ENCODE data around the gene PDE10A.
"Not testable (repeated sequence)": the region's sequence is repeated elsewhere in the genome, so short reads cannot be mapped to it uniquely, and the experiment has no call there.

PDE10A gene

DNA sequence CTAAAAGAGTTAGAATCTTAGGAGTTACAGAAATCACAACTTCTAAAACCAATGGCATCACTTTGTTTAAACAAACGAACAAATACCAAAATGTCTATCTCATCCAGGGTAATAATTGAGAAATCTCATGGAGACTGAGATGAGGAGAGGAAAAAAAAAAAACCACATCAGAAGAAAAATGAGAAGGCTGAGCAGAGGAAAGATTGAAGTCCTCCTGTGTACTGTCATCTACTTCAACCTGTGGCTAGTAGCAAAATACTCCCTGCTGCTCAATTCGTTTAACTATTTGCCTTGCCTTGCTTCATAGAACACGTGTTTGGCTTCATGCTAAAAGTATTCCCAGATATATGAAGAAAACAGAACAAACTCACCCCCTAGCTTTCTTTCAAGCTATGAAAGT lies 143.7 kb downstream of the PDE10A start:
- no peak for DNase-seq
- in situ Hi-C loops (cut with HindIII; ENCODE audit: low pct_ligation_motif_present, low pct_unique_long_range_greater_than_20kb, low sequenced_read_pairs), result no loop called here

DNA sequence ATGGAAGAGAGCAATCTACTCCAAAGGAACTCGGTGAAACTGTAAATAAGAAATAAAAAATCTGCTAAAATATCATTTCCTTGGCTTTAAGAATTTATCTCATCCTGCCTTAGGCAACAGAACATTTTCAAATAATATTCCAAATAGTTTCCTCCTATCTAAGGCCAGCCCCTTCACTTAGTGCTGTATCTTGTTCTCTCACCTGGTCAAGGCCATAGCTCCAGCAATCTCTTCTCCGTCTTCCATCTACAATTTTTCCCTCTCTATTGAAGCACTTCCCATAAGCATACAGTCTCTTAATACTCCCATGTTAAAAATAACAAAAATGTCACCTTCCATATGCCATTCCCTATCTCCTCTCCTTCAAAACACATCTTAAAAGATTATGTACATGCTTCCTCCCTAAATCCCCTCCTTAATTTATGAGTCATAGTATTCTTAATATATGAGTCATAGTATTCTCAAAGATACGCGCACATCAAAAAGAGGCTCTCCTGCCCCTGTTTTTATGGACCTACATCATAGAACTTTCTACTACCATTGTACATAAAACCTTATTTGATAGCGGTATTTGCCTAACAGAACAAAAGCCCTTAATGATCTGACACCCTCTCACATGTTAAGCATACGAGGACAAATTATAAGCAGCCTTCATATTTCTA lies 146.9 kb downstream of the PDE10A start:
- peak; percentile 48 for DNase-seq
- in situ Hi-C loops (cut with HindIII; ENCODE audit: low pct_ligation_motif_present, low pct_unique_long_range_greater_than_20kb, low sequenced_read_pairs), result no loop called here

DNA sequence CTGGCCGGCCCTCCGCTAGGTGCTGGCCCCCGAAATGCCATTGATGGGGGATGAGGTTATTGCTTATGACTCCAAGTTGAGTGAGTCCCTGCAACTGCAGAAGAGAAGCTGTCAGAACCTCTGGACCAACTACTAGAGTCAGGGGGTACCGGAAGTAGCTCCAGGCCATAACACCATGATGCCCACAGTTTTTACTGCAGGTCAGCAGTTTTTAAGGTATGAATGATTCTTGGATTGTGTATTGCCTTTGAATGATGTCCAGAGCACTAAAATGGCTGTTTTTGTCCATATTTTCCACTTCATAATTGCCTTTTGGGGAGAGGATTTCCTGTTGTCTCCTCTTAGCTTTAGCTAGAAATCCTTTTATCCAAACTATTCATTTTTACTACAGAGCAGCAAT lies 148.4 kb downstream of the PDE10A start:
- no peak for DNase-seq
- in situ Hi-C loops (cut with HindIII; ENCODE audit: low pct_ligation_motif_present, low pct_unique_long_range_greater_than_20kb, low sequenced_read_pairs), result no loop called here

DNA sequence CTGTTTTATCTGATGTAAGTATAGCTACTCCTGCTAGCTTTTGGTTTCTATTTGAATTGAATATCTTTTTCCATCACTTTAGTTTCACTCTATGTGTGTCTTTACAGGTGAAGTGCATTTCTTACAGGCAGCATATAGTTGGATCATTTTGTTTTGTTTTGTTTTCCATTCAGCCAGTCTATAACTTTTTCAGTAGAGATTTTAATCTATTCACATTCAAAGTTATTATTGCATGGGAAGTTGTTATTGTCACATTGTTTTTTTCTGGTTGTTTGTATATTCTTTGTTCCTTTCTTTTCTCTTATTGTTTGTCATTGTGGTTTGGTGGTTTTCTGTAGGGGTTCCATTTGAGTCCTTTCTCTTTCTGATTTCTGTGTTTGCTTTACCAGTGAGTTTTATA lies 151.2 kb downstream of the PDE10A start:
- in situ Hi-C loops (cut with HindIII; ENCODE audit: low pct_ligation_motif_present, low pct_unique_long_range_greater_than_20kb, low sequenced_read_pairs), result no loop called here
- no peak for DNase-seq

DNA sequence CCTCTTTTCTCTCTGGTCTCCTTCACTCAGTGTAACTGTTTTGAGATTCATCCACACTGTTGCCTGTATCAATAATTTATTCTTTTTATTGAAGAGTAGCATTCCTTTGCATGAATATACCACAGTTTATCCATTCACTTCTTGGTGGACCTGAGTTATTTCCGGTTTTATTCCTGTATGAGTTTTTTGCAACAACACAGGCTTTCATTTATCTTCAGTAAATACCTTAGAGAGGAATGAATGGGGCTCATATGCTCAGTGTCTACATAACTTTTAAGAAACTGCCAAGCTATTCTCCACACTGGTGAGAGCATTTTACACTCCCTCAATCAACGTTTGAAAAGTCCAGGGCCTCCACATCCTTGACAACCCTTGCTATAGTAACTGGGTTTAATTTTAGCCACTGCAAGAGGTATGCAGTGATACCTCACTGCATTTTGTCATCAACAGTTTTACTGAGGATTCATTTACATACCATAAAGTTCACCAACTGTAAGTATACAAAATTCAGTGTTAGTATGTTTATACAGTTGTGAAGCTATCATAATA lies 154.6 kb downstream of the PDE10A start:
- in situ Hi-C loops (cut with HindIII; ENCODE audit: low pct_ligation_motif_present, low pct_unique_long_range_greater_than_20kb, low sequenced_read_pairs), result no loop called here
- DNase-seq, result no peak

DNA sequence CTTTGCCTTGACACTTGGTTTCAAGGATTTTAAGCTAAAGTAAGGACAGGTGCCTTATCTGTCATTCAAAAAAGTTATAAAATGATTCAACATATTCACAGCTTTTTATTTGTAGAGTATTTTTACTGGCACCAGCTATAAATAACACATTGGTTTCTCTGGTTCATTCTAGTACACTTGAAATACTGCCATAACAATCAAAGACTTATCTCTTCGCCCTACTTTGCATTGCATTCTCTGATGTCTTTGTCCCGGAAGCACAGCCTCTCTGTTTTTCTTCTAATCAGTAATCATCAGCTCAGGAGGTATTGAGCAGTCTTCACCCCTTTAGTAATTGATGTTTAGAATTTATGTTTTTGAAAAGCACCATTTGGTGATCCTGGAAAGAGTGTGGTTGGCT lies 156.4 kb downstream of the PDE10A start:
- in situ Hi-C loops (cut with HindIII; ENCODE audit: low pct_ligation_motif_present, low pct_unique_long_range_greater_than_20kb, low sequenced_read_pairs), result no loop called here
- no peak for DNase-seq

DNA sequence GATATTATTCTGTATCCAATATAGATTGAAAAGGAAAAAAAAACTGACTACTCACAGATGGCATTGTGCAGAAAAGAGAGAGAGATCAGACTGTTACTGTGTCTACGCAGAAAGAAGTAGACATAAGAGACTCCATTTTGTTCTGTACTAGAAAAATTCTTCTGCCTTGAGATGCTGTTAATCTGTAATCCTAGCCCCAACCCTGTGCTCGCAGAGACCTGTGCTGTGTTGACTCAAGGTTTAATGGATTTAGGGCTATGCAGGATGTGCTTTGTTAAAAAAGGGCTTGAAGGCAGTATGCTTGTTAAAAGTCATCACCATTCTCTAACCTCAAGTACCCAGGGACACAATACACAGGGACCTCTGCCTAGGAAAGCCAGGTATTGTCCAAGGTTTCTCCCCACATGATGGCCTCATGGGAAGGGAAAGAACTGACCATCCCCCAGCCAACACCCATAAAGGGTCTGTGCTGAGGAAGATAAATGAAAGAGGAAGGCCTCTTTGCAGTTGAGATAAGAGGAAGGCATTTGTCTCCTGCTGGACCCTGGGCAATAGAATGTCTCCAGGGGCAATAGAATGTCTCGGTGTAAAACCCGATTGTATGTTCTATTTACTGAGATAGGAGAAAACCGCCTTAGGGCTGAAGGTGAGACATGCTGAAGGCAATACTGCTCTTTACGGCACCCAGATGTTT lies 162.7 kb downstream of the PDE10A start:
- DNase-seq; in situ Hi-C loops (cut with HindIII; ENCODE audit: low pct_ligation_motif_present, low pct_unique_long_range_greater_than_20kb, low sequenced_read_pairs): not testable (repeated sequence)

DNA sequence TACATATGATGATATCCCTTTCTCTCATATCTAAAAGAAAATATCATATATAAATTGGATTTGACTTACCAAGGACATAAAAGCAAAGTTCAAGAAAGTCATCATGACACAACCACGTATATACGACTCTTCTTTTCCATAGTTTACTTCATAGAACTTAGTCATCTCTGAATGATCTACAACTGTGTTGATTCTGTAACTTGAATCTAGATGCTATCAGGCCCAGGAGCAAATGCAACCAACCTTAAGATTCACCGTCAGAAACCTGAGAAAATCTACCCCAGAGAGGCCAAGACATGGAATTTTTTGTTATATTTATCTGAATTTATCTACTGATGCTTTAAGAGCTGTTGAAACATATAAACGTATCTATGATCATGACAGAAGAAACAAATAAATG lies 165.6 kb downstream of the PDE10A start:
- in situ Hi-C loops (cut with HindIII; ENCODE audit: low pct_ligation_motif_present, low pct_unique_long_range_greater_than_20kb, low sequenced_read_pairs), result no loop called here
- DNase-seq, result no peak

DNA sequence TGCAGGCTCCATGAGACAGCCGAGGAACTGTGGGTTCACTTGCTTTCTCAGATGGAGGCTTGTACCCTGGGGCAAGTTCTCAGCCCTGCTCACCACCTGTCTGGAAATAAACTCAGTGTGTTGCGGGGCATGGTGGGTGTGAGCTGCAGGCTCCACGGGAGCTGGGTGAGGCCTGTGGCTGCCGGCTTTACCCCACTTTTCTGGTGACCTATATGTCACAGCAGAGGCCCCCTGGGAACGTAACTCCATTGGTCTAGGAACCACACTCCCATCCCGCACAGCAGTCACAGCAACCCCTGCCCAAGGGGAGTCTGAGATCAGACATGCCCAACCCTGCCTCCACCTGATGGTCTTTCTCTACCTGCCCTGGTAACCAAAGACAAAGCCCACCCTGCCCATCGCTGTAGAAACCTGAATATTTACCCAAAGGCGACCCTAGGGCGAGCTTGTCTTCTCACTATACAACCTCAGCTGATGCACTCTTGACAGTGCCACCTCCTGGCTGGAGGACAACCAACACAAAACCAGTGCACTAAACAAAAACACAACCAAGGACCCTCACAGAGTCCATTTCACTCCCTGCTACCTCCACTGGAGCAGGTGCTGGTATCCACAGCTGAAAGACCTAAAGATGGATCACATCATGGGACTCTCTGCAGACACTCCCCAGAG lies 174.3 kb downstream of the PDE10A start:
- in situ Hi-C loops (cut with HindIII; ENCODE audit: low pct_ligation_motif_present, low pct_unique_long_range_greater_than_20kb, low sequenced_read_pairs), result no loop called here
- DNase-seq, result no peak

DNA sequence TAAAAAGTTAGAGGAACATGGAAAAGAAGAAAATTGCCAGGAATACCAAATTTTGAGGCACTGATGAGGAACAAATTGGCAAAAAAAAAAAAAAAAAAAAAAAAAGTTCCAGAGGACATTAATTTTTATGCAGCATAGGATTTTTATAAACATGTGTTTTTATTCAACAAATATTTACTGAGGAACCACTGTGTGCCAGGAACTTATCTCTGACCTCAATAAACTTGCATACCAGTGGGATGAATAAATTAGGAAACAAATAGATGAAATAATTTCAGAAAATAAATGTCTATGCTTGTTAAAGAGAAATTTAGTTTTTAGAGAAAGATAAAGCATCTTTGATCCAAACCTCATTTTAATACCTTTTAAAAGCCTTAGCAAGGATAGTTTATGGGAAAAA lies 175.1 kb downstream of the PDE10A start:
- DNase-seq, result no peak
- in situ Hi-C loops (cut with HindIII; ENCODE audit: low pct_ligation_motif_present, low pct_unique_long_range_greater_than_20kb, low sequenced_read_pairs), result no loop called here

DNA sequence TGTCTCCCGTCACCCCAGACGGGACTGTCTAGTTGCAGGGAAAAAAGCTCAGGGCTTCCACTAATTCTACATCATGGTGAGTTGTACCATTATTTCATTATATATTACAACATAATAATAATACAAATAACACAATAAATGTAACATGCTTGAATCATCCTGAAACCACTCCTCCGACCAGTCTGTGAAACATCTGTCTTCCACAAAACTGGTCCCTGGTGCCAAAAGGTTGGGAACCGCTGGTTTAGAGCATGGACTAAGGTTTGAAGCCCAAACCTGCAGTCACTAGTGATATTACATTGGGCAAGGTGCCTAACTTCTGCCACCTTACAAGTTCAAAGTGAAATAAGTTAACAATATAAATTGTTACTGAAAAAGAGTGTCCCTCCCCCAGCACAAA lies 175.7 kb downstream of the PDE10A start:
- DNase-seq, result no peak
- in situ Hi-C loops (cut with HindIII; ENCODE audit: low pct_ligation_motif_present, low pct_unique_long_range_greater_than_20kb, low sequenced_read_pairs), result no loop called here

DNA sequence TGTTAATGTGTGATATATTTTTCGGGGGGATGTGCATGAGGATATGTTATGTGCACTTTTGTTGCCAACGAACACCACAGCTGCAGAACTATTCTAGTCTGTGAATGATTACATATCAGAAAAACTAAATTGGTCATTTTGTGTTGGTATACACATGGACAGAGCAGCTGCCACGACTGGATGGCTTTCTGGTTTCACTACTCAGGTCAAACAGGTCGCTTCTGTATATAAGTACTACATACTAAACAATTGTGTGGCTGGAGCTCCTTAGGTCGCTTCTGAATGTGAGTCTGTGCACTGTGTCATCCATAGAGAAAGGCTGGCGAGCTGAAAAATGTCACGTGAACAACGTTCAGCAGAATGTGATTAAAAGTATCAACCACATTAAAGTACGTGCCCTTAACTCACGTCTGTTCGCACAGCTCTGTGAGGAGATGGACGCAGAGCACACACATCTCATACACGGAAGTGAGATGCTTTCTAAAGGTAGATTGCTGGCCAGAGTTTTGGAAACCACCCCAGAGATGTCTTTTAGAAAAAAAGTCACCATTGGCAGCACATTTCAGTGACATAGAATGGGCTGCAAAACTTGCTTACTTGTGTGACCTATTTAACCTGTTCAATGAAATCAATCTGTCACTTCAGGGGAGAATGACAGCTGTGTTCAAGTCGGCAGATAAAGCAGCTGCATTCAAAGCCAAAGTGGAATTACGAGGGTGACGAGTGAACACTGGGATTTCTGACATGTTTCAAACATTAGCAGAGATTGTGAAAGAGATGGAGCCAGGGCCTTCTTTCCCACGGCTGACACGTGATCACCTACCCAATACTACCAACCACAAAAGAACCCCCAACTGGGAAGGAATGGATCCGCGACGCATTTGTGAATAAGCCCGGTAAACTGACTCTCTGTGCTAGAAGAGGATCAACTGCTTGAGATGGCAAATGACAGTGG lies 176.6 kb downstream of the PDE10A start:
- DNase-seq, result no peak
- in situ Hi-C loops (cut with HindIII; ENCODE audit: low pct_ligation_motif_present, low pct_unique_long_range_greater_than_20kb, low sequenced_read_pairs), result no loop called here

DNA sequence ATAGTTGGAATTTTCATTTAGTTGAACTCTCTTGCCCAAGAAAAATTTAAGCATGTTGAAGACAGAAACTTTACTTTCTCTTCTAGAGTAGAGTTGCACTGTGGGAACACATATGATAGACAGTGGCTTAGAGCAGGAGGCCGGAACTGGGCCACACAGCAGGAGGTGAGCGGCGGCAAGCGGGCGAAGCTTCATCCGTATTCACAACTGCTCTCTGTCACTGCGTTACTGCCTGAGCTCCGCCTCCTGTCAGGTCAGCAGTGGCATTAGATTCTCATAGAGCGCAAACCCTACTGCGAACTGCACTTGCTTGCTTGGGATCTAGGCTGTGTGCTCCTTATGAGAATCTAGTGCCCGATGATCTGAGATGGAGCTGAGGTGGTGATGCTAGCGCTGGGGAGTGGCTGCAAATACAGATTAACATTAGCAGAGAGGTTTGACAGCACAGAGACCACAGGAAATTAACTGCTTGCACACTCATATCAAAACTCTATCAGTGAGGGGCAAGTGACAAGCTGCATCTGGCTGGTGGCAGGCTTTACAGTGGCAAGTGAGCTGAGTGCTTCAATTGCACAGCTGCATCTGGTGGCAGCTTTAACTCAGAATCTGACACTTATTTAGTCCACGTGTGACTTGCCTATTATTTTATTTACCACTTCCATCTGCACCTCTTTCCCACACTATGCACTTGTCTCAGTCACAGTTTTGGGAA lies 178.7 kb downstream of the PDE10A start:
- in situ Hi-C loops (cut with HindIII; ENCODE audit: low pct_ligation_motif_present, low pct_unique_long_range_greater_than_20kb, low sequenced_read_pairs), result no loop called here
- no peak for DNase-seq

DNA sequence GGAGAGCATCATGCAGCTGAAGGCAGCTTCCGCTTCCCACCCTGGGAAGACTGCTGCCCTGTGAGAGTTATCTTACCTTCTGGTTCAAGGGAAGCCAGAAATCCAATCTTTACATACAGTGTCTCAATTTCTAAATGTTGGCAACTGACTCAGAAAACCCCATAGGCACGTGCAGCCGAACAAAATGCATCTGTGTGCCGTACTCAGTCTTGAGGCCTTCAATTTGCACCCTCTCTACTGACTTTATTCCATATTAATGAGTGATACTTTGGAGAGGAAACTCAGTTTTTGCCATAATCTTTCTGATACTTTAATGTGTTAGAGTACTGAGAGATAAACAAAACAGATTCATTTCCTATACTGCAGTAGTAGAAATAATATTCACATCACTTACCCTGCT lies 181.1 kb downstream of the PDE10A start:
- no peak for DNase-seq
- in situ Hi-C loops (cut with HindIII; ENCODE audit: low pct_ligation_motif_present, low pct_unique_long_range_greater_than_20kb, low sequenced_read_pairs), result no loop called here

DNA sequence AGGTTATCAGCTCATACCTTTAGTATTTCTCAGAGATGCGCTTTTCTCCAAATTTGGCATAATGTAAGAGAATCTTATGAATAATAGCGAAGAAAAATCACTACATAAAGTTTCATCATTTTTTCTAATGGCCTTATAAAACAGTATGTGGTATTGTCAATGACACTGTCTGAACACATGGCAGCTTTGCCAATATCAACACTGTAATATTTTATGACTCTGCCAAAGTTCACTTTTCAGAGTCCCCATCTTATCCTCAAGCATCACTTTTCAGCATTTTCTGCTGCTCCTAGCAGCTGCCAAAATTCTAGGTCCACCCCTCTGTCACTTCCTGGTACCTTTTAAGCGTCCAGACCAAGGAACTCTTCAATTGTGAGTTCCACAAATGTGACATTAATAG lies 182.1 kb downstream of the PDE10A start:
- no peak for DNase-seq
- in situ Hi-C loops (cut with HindIII; ENCODE audit: low pct_ligation_motif_present, low pct_unique_long_range_greater_than_20kb, low sequenced_read_pairs), result no loop called here

DNA sequence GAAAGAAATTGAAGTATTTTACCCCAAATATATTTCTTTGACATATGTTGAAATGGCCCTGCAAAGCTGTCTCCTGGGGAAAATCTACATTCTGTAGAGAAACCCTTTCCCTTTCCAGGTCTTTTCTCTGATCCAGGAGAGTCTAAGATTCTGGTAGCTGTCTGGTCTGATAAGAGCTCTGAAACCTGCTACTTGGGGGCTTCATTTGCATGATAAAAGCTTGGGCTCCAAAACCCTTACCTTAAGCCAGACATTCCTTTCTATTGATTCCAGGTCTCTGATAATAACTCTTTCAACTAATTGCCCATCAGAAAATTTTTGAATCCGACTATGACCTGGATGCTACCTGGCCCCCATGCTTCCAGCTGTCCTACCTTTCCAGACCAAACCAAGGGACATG lies 184.5 kb downstream of the PDE10A start:
- no peak for DNase-seq
- in situ Hi-C loops (cut with HindIII; ENCODE audit: low pct_ligation_motif_present, low pct_unique_long_range_greater_than_20kb, low sequenced_read_pairs), result no loop called here

DNA sequence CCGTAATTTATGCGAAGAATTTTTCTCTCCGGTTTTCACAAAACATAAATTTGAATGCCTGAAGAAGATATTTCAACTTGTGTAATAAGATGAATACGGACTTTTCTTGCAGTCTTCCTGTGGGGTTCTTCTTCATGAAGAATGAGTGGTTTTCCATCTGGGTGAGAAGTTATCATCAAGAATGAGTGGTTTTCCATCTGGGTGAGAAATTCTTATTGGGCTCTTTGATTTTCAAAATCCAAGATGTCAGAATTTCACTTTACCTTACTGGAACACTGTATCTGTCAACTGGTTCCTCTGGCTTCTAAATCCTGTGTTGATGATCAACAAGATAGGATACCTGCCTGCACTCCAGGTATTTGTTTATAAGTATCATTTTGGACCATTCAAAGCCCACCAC lies 193.6 kb downstream of the PDE10A start:
- in situ Hi-C loops (cut with HindIII; ENCODE audit: low pct_ligation_motif_present, low pct_unique_long_range_greater_than_20kb, low sequenced_read_pairs), result no loop called here
- no peak for DNase-seq
